Transverse colon (tissue), 4 donors: Measurements from ENCODE around the gene RHBDD3.

Experiments used
- EP300 ChIP-seq: sonication (generic); formaldehyde crosslinking; IDR thresholded peaks from one replicate; pipeline ENCODE4 v1.6.1; 2017; ENCODE audit warnings: antibody characterized with exemption, low read depth
- POLR2AphosphoS5 ChIP-seq, 3 donors: sonication (generic); formaldehyde crosslinking; IDR thresholded peaks; one replicate each; pipeline ENCODE4 v1.6.1; 2016; ENCODE audit warnings: antibody characterized with exemption in 3 of 3
- TF ChIP-seq, protein P1 (sequence below), 5 experiments: fragments of 200-600 bp in 3 of 5; fragments of 450-650 bp in 2 of 5; sonication (generic) in 3 of 5; IDR thresholded peaks; 1 replicate in 2 of 5; 2 replicates in 3 of 5; pipeline ENCODE4 v1.5.1; 2016 to 2017; ENCODE audit warnings: antibody characterized with exemption in 5 of 5, inconsistent platforms in 3 of 5, mild to moderate bottlenecking in 2 of 5, moderate library complexity in 1 of 5

DNA sequence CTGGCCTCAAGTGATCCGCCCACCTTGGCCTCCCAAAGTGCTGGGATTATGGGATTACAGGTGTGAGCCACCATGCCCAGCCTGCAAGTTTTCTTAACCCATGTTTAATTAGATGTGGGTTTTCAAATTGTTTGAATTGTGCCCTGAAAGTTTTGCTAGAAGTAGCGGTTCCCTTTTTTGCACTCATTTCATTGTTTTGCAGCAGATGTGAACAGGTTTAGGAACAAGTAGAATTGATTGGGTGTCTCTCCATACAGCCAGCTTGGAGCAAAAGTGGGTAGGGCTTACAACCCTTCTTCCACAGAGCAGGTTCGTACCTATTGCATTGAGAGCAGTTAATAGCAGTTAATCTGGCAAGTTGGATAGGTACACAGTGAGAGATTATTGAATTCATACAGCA is 16.4 kb upstream of the RHBDD3 start:
- TF ChIP-seq, protein P1, sequence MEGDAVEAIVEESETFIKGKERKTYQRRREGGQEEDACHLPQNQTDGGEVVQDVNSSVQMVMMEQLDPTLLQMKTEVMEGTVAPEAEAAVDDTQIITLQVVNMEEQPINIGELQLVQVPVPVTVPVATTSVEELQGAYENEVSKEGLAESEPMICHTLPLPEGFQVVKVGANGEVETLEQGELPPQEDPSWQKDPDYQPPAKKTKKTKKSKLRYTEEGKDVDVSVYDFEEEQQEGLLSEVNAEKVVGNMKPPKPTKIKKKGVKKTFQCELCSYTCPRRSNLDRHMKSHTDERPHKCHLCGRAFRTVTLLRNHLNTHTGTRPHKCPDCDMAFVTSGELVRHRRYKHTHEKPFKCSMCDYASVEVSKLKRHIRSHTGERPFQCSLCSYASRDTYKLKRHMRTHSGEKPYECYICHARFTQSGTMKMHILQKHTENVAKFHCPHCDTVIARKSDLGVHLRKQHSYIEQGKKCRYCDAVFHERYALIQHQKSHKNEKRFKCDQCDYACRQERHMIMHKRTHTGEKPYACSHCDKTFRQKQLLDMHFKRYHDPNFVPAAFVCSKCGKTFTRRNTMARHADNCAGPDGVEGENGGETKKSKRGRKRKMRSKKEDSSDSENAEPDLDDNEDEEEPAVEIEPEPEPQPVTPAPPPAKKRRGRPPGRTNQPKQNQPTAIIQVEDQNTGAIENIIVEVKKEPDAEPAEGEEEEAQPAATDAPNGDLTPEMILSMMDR (IDR thresholded peaks at IDR 0.05) = no peak
- TF ChIP-seq POLR2AphosphoS5 (IDR thresholded peaks at IDR 0.05) (no peak), EP300 (no peak)
